GM23338 (cell line): ENCODE measurements around the gene ABCA7.

Experiments
- EZH2 ChIP-seq: fragments of 200-600 bp; sonication (generic); IDR thresholded peaks from one replicate; pipeline ENCODE4 v1.8.0; 2017; ENCODE audit warnings: antibody characterized with exemption, mild to moderate bottlenecking, low read depth; ENCODE audit not compliant: unreplicated experiment
- EZH2phosphoT487 ChIP-seq: fragments of 200-600 bp; sonication (generic); IDR thresholded peaks from one replicate; pipeline ENCODE4 v1.8.1; 2018; ENCODE audit warnings: antibody characterized with exemption; ENCODE audit not compliant: unreplicated experiment
- POLR2AphosphoS5 ChIP-seq: IDR thresholded peaks from 2 replicates; pipeline ENCODE4 v1.6.1; 2016; ENCODE audit warnings: antibody characterized with exemption, low read depth
- TF ChIP-seq, protein P1 (sequence below), 2 experiments: fragments of 200-600 bp in 1 of 2; sonication (generic) in 1 of 2; conservative IDR thresholded peaks; 2 replicates each; pipeline versions ENCODE4 v1.5.1 to v1.6.1; 2016 to 2017; ENCODE audit warnings: antibody characterized with exemption in 2 of 2, low read depth in 2 of 2, mild to moderate bottlenecking in 2 of 2, moderate library complexity in 1 of 2
- TF ChIP-seq, protein P2 (sequence below): IDR thresholded peaks from one replicate; pipeline ENCODE4 v1.6.1; 2018; ENCODE audit warnings: antibody characterized with exemption; ENCODE audit not compliant: unreplicated experiment

DNA sequence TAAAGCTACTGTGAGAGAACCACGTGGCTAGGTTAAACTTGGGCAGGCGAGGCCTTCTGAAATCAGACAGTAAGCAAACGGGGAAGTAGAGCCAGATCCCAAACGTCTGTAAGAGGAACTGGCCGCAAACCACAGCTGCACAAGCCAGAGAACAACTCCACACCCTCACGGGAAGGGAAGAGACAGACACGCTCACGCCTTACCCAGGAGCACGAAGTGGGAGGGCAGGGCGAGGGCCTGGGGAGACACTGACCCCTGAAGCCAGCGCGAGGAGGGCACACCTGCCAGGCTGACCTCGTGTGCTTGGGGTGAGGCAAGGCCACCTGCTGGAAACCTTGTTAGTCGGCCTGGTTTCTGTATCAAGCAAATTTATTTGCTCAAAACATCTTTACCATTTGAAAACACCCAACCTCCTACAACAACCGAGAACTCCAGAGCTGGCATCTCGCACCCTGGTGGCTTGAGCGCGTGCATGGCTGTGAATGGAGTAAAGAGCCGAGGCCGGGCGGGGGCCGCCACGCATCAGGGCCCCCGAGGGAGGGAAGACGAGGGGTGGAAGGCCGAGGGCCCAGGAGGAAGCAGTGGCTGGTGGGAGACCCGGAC lies 48.0 kb downstream of the ABCA7 start:
- TF ChIP-seq, protein P1, sequence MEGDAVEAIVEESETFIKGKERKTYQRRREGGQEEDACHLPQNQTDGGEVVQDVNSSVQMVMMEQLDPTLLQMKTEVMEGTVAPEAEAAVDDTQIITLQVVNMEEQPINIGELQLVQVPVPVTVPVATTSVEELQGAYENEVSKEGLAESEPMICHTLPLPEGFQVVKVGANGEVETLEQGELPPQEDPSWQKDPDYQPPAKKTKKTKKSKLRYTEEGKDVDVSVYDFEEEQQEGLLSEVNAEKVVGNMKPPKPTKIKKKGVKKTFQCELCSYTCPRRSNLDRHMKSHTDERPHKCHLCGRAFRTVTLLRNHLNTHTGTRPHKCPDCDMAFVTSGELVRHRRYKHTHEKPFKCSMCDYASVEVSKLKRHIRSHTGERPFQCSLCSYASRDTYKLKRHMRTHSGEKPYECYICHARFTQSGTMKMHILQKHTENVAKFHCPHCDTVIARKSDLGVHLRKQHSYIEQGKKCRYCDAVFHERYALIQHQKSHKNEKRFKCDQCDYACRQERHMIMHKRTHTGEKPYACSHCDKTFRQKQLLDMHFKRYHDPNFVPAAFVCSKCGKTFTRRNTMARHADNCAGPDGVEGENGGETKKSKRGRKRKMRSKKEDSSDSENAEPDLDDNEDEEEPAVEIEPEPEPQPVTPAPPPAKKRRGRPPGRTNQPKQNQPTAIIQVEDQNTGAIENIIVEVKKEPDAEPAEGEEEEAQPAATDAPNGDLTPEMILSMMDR (conservative IDR thresholded peaks at IDR 0.05; ENCODE audit: low read depth in 2 of 2), result no peak
- TF ChIP-seq POLR2AphosphoS5, result no peak
- TF ChIP-seq, protein P2, sequence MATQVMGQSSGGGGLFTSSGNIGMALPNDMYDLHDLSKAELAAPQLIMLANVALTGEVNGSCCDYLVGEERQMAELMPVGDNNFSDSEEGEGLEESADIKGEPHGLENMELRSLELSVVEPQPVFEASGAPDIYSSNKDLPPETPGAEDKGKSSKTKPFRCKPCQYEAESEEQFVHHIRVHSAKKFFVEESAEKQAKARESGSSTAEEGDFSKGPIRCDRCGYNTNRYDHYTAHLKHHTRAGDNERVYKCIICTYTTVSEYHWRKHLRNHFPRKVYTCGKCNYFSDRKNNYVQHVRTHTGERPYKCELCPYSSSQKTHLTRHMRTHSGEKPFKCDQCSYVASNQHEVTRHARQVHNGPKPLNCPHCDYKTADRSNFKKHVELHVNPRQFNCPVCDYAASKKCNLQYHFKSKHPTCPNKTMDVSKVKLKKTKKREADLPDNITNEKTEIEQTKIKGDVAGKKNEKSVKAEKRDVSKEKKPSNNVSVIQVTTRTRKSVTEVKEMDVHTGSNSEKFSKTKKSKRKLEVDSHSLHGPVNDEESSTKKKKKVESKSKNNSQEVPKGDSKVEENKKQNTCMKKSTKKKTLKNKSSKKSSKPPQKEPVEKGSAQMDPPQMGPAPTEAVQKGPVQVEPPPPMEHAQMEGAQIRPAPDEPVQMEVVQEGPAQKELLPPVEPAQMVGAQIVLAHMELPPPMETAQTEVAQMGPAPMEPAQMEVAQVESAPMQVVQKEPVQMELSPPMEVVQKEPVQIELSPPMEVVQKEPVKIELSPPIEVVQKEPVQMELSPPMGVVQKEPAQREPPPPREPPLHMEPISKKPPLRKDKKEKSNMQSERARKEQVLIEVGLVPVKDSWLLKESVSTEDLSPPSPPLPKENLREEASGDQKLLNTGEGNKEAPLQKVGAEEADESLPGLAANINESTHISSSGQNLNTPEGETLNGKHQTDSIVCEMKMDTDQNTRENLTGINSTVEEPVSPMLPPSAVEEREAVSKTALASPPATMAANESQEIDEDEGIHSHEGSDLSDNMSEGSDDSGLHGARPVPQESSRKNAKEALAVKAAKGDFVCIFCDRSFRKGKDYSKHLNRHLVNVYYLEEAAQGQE, result no peak
- TF ChIP-seq EZH2phosphoT487, result no peak
- TF ChIP-seq EZH2, result no peak
